OCI-LY7 (cell line): ENCODE data around the gene MKNK2. TPM values are rescaled to one million over a fixed set of nuclear protein-coding genes. Genes with fewer than 3 reads are reported as not detected.

Source experiments
- BruUV-seq: library from RNA; stranded (reverse); fragments of 400-500 nt; replicated peaks from 2 replicates; lab custom pipeline; 2021; lab: Mats Ljungman, UMichigan
- CTCF ChIA-PET: fragments of 300-600 bp; sonication (Branson Sonifier 250); formaldehyde crosslinking; loops from one replicate; lab custom pipeline; 2022; ENCODE audit warnings: antibody characterized with exemption; ENCODE audit not compliant: unreplicated experiment; lab: Charles Lee
- POLR2A ChIA-PET: fragments of 300-600 bp; sonication (Branson Sonifier 250); formaldehyde crosslinking; loops from one replicate; lab custom pipeline; 2022; ENCODE audit warnings: antibody characterized with exemption; lab: Charles Lee
- DNase-seq: peaks from one replicate; pipeline ENCODE4 v3.0.0-alpha.2; 2015; ENCODE audit warnings: low spot score
- H2AFZ ChIP-seq: fragments of 200-600 bp; sonication (generic), shearing (Covaris generic); 2 replicates; pipeline ENCODE4 v1.6.1; 2014; ENCODE audit warnings: mild to moderate bottlenecking, antibody characterized with exemption, low read length, moderate library complexity
- H3K27ac ChIP-seq: fragments of 200-600 bp; sonication (generic); 2 replicates; pipeline ENCODE4 v1.5.1; 2014; ENCODE audit warnings: mixed run types, low read depth, mild to moderate bottlenecking, moderate library complexity, low read length, inconsistent platforms; ENCODE audit not compliant: poor library complexity, severe bottlenecking
- H3K36me3 ChIP-seq: fragments of 200-600 bp; sonication (generic); 2 replicates; pipeline ENCODE4 v1.6.1; 2014; ENCODE audit warnings: mild to moderate bottlenecking, antibody characterized with exemption, low read length, moderate library complexity, mixed read lengths; ENCODE audit not compliant: insufficient read depth
- H3K4me1 ChIP-seq: fragments of 200-600 bp; sonication (generic); 2 replicates; pipeline ENCODE4 v1.5.1; 2014; ENCODE audit warnings: mild to moderate bottlenecking, low read length; ENCODE audit not compliant: insufficient read depth, poor library complexity, severe bottlenecking
- H3K4me2 ChIP-seq: fragments of 200-600 bp; sonication (generic); 2 replicates; pipeline ENCODE4 v1.6.1; 2014; ENCODE audit warnings: mild to moderate bottlenecking, low read length
- H3K4me3 ChIP-seq: fragments of 200-600 bp; sonication (generic); 2 replicates; pipeline ENCODE4 v1.5.1; 2014; ENCODE audit warnings: mild to moderate bottlenecking, low read depth, low read length; ENCODE audit not compliant: poor library complexity, severe bottlenecking
- H3K79me2 ChIP-seq: fragments of 200-600 bp; sonication (generic); 2 replicates; pipeline ENCODE4 v1.6.1; 2016; ENCODE audit warnings: low read depth, mild to moderate bottlenecking, low read length, moderate library complexity, mixed read lengths; ENCODE audit not compliant: insufficient read depth
- H3K9me2 ChIP-seq: fragments of 200-600 bp; sonication (generic); 2 replicates; pipeline ENCODE4 v1.6.1; 2016; ENCODE audit warnings: mild to moderate bottlenecking, low read length, mixed read lengths; ENCODE audit not compliant: insufficient read depth
- H3K9me3 ChIP-seq: fragments of 200-600 bp; sonication (generic); 2 replicates; pipeline ENCODE4 v1.6.1; 2014; ENCODE audit warnings: mild to moderate bottlenecking, mixed run types, low read length, mixed read lengths
- H4K20me1 ChIP-seq: fragments of 200-600 bp; sonication (generic); 2 replicates; pipeline ENCODE4 v1.6.1; 2014; ENCODE audit warnings: mild to moderate bottlenecking, antibody characterized with exemption, low read length, moderate library complexity, mixed read lengths; ENCODE audit not compliant: insufficient read depth
- EZH2phosphoT487 ChIP-seq: fragments of 200-600 bp; sonication (generic); IDR thresholded peaks from 2 replicates; pipeline ENCODE4 v1.6.1; 2018; ENCODE audit warnings: low read depth, borderline replicate concordance, mild to moderate bottlenecking, mixed run types, antibody characterized with exemption, low read length, moderate library complexity, mixed read lengths
- intact Hi-C: fragments of 100-400 bp; cut with micrococcal nuclease; formaldehyde crosslinking; loops from one replicate; pipeline ENCODE4 v1.10.0; 2022; ENCODE audit not compliant: unreplicated experiment
- total RNA-seq, 2 experiments: library from RNA; depleted of rRNA in 1 of 2; stranded (reverse); fragments of >200 nt in 1 of 2; shearing (Covaris generic) in 1 of 2; gene quantifications; 2 replicates each; pipeline ENCODE4 v1.2.3, GENCODE V29; 2014 to 2022
- TF ChIP-seq, protein P1 (sequence below): fragments of 200-600 bp; sonication (generic); conservative IDR thresholded peaks from 2 replicates; pipeline ENCODE4 v1.5.1; 2014; ENCODE audit warnings: mild to moderate bottlenecking, antibody characterized with exemption, low read length, moderate library complexity, mixed read lengths

MKNK2 gene
- total RNA-seq, 2 experiments from 2014 or later, result 115 to 225 TPM

DNA sequence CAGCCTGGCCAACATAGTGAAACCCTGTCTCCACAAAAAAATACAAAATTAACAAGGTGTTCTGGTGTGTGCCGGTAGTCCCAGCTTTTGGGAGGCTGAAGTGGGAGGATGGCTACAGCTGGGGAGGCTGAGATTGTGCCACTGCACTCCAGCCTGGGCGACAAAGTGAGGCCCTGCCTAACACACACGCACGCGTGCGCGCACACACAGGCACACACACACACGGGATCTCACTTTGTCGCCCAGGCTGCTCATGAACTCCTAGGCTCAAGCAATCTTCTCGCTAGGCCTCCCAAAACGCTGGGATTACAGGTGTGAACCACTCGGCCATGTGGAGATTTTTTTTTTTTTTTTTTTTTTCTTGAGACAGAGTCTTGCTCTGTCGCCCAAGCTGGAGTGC is 32.3 kb downstream of the MKNK2 start:
- TF ChIP-seq, protein P1, sequence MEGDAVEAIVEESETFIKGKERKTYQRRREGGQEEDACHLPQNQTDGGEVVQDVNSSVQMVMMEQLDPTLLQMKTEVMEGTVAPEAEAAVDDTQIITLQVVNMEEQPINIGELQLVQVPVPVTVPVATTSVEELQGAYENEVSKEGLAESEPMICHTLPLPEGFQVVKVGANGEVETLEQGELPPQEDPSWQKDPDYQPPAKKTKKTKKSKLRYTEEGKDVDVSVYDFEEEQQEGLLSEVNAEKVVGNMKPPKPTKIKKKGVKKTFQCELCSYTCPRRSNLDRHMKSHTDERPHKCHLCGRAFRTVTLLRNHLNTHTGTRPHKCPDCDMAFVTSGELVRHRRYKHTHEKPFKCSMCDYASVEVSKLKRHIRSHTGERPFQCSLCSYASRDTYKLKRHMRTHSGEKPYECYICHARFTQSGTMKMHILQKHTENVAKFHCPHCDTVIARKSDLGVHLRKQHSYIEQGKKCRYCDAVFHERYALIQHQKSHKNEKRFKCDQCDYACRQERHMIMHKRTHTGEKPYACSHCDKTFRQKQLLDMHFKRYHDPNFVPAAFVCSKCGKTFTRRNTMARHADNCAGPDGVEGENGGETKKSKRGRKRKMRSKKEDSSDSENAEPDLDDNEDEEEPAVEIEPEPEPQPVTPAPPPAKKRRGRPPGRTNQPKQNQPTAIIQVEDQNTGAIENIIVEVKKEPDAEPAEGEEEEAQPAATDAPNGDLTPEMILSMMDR, result no peak
- TF ChIP-seq EZH2phosphoT487, result no peak
- Histone ChIP-seq H3K9me3 (no peaks in the 10 kb centered on the region), H3K9me2 (no peaks in the 10 kb centered on the region), H4K20me1 (no peaks in the 10 kb centered on the region), H3K4me1 (peaks cover 20% of the 10 kb centered on the region), H3K36me3 (no peaks in the 10 kb centered on the region), H3K27ac (no peak overlapping the region), H3K79me2 (peaks cover 19% of the 10 kb centered on the region; the same call in 1 of the 2 replicates), H3K4me3 (no peak overlapping the region), H2AFZ (no peak overlapping the region), H3K4me2 (no peak overlapping the region)
- BruUV-seq, result no TSS peak
- no peak for DNase-seq
- ChIA-PET POLR2A (interaction anchor here (0.7 kb wide), 1 partner anchor 32 kb away, joined by 4 read pairs; the partner anchor contains the start of gene MKNK2), CTCF (no interaction called here)
- intact Hi-C loops, result loop anchor here (1.0 to 5.0 kb wide), 4 partner anchors 50 to 134 kb away; partner anchors contain the start of genes AP3D1, IZUMO4 and MOB3A

- peak overlapping the region; percentile 77 for H3K4me2 ChIP-seq
- H2AFZ ChIP-seq, result peak overlapping the region; percentile 79; the same call in 1 of the 2 replicates
- no peaks in the 10 kb centered on the region for H3K9me3 ChIP-seq
- peaks cover 18% of the 10 kb centered on the region for H3K36me3 ChIP-seq
- H3K9me2 ChIP-seq, result no peaks in the 10 kb centered on the region
- peak overlapping the region; percentile 51 for H3K27ac ChIP-seq
- H3K4me3 ChIP-seq, result peak overlapping the region; percentile 70
- no TSS peak for BruUV-seq
- TF ChIP-seq EZH2phosphoT487, result no peak
- TF ChIP-seq, protein P1, result no peak
- ChIA-PET CTCF (no interaction called here), POLR2A (interaction anchor here (1.3 kb wide), 1 partner anchor 19 kb away, joined by 7 read pairs; no protein-coding TSS in a partner anchor)
- peaks cover 19% of the 10 kb centered on the region; the same call in 1 of the 2 replicates for H3K79me2 ChIP-seq
- peaks cover 20% of the 10 kb centered on the region for H3K4me1 ChIP-seq
- H4K20me1 ChIP-seq, result no peaks in the 10 kb centered on the region
- peak; percentile 82 for DNase-seq
- intact Hi-C loops, result loop anchor here (5.0 kb wide), 2 partner anchors 119 to 136 kb away; partner anchors contain the start of gene AP3D1
Observed at GRCh38 chr19:2016041-2016807, 34.8 kb downstream of the MKNK2 start.
